ENCODE data around the gene SURF4.

GRCh38 chr9:133372144-133372543, 3.7 kb downstream of the SURF4 start:
- TF ChIP-seq, protein P1, sequence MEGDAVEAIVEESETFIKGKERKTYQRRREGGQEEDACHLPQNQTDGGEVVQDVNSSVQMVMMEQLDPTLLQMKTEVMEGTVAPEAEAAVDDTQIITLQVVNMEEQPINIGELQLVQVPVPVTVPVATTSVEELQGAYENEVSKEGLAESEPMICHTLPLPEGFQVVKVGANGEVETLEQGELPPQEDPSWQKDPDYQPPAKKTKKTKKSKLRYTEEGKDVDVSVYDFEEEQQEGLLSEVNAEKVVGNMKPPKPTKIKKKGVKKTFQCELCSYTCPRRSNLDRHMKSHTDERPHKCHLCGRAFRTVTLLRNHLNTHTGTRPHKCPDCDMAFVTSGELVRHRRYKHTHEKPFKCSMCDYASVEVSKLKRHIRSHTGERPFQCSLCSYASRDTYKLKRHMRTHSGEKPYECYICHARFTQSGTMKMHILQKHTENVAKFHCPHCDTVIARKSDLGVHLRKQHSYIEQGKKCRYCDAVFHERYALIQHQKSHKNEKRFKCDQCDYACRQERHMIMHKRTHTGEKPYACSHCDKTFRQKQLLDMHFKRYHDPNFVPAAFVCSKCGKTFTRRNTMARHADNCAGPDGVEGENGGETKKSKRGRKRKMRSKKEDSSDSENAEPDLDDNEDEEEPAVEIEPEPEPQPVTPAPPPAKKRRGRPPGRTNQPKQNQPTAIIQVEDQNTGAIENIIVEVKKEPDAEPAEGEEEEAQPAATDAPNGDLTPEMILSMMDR (IDR thresholded peaks at IDR 0.05) = no peak
- TF ChIP-seq POLR2AphosphoS5 (IDR thresholded peaks at IDR 0.05) (no peak), POLR2A (IDR thresholded peaks at IDR 0.05) (no peak)

All from prostate gland (tissue), 2 donors.